OCI-LY7 (cell line): Measurements from ENCODE around the gene TEX36. TPM values are rescaled to one million over a fixed set of nuclear protein-coding genes. Genes with fewer than 3 reads are reported as not detected.

Experiments used
- BruUV-seq: library from RNA; stranded (reverse); fragments of 400-500 nt; replicated peaks from 2 replicates; lab custom pipeline; 2021; lab: Mats Ljungman, UMichigan
- CTCF ChIA-PET: fragments of 300-600 bp; sonication (Branson Sonifier 250); formaldehyde crosslinking; loops from one replicate; lab custom pipeline; 2022; ENCODE audit warnings: antibody characterized with exemption; ENCODE audit not compliant: unreplicated experiment; lab: Charles Lee
- POLR2A ChIA-PET: fragments of 300-600 bp; sonication (Branson Sonifier 250); formaldehyde crosslinking; loops from one replicate; lab custom pipeline; 2022; ENCODE audit warnings: antibody characterized with exemption; lab: Charles Lee
- DNase-seq: peaks from one replicate; pipeline ENCODE4 v3.0.0-alpha.2; 2015; ENCODE audit warnings: low spot score
- H2AFZ ChIP-seq: fragments of 200-600 bp; sonication (generic), shearing (Covaris generic); 2 replicates; pipeline ENCODE4 v1.6.1; 2014; ENCODE audit warnings: mild to moderate bottlenecking, antibody characterized with exemption, low read length, moderate library complexity
- H3K27ac ChIP-seq: fragments of 200-600 bp; sonication (generic); 2 replicates; pipeline ENCODE4 v1.5.1; 2014; ENCODE audit warnings: mixed run types, low read depth, mild to moderate bottlenecking, moderate library complexity, low read length, inconsistent platforms; ENCODE audit not compliant: poor library complexity, severe bottlenecking
- H3K36me3 ChIP-seq: fragments of 200-600 bp; sonication (generic); 2 replicates; pipeline ENCODE4 v1.6.1; 2014; ENCODE audit warnings: mild to moderate bottlenecking, antibody characterized with exemption, low read length, moderate library complexity, mixed read lengths; ENCODE audit not compliant: insufficient read depth
- H3K4me1 ChIP-seq: fragments of 200-600 bp; sonication (generic); 2 replicates; pipeline ENCODE4 v1.5.1; 2014; ENCODE audit warnings: mild to moderate bottlenecking, low read length; ENCODE audit not compliant: insufficient read depth, poor library complexity, severe bottlenecking
- H3K4me2 ChIP-seq: fragments of 200-600 bp; sonication (generic); 2 replicates; pipeline ENCODE4 v1.6.1; 2014; ENCODE audit warnings: mild to moderate bottlenecking, low read length
- H3K4me3 ChIP-seq: fragments of 200-600 bp; sonication (generic); 2 replicates; pipeline ENCODE4 v1.5.1; 2014; ENCODE audit warnings: mild to moderate bottlenecking, low read depth, low read length; ENCODE audit not compliant: poor library complexity, severe bottlenecking
- H3K79me2 ChIP-seq: fragments of 200-600 bp; sonication (generic); 2 replicates; pipeline ENCODE4 v1.6.1; 2016; ENCODE audit warnings: low read depth, mild to moderate bottlenecking, low read length, moderate library complexity, mixed read lengths; ENCODE audit not compliant: insufficient read depth
- H3K9me2 ChIP-seq: fragments of 200-600 bp; sonication (generic); 2 replicates; pipeline ENCODE4 v1.6.1; 2016; ENCODE audit warnings: mild to moderate bottlenecking, low read length, mixed read lengths; ENCODE audit not compliant: insufficient read depth
- H3K9me3 ChIP-seq: fragments of 200-600 bp; sonication (generic); 2 replicates; pipeline ENCODE4 v1.6.1; 2014; ENCODE audit warnings: mild to moderate bottlenecking, mixed run types, low read length, mixed read lengths
- H4K20me1 ChIP-seq: fragments of 200-600 bp; sonication (generic); 2 replicates; pipeline ENCODE4 v1.6.1; 2014; ENCODE audit warnings: mild to moderate bottlenecking, antibody characterized with exemption, low read length, moderate library complexity, mixed read lengths; ENCODE audit not compliant: insufficient read depth
- CTCF ChIP-seq: fragments of 200-600 bp; sonication (generic); conservative IDR thresholded peaks from 2 replicates; pipeline ENCODE4 v1.5.1; 2014; ENCODE audit warnings: mild to moderate bottlenecking, antibody characterized with exemption, low read length, moderate library complexity, mixed read lengths
- EZH2phosphoT487 ChIP-seq: fragments of 200-600 bp; sonication (generic); IDR thresholded peaks from 2 replicates; pipeline ENCODE4 v1.6.1; 2018; ENCODE audit warnings: low read depth, borderline replicate concordance, mild to moderate bottlenecking, mixed run types, antibody characterized with exemption, low read length, moderate library complexity, mixed read lengths
- intact Hi-C: fragments of 100-400 bp; cut with micrococcal nuclease; formaldehyde crosslinking; loops from one replicate; pipeline ENCODE4 v1.10.0; 2022; ENCODE audit not compliant: unreplicated experiment
- total RNA-seq, 2 experiments: library from RNA; depleted of rRNA in 1 of 2; stranded (reverse); fragments of >200 nt in 1 of 2; shearing (Covaris generic) in 1 of 2; gene quantifications; 2 replicates each; pipeline ENCODE4 v1.2.3, GENCODE V29; 2014 to 2022

The TEX36 gene
- total RNA-seq, 2 experiments from 2014 or later: not detected

GRCh38 chr10:125638555-125638954 lies 44.4 kb downstream of the TEX36 start:
- intact Hi-C loops: no loop called here
- TF ChIP-seq CTCF (no peak), EZH2phosphoT487 (no peak)
- H2AFZ ChIP-seq: no peak overlapping the region
- H3K79me2 ChIP-seq: no peaks in the 10 kb centered on the region
- H3K9me2 ChIP-seq: no peaks in the 10 kb centered on the region
- CTCF ChIA-PET: no interaction called here
- POLR2A ChIA-PET: no interaction called here
- BruUV-seq: no TSS peak
- no peaks in the 10 kb centered on the region for H3K4me1 ChIP-seq
- H3K27ac ChIP-seq: no peak overlapping the region
- H3K36me3 ChIP-seq: no peaks in the 10 kb centered on the region
- no peak for DNase-seq
- no peaks in the 10 kb centered on the region for H4K20me1 ChIP-seq
- H3K9me3 ChIP-seq: no peaks in the 10 kb centered on the region
- H3K4me2 ChIP-seq: no peak overlapping the region
- H3K4me3 ChIP-seq: no peak overlapping the region

GRCh38 chr10:125637496-125637895 lies 45.5 kb downstream of the TEX36 start:
- no TSS peak for BruUV-seq
- TF ChIP-seq EZH2phosphoT487 (no peak), CTCF (no peak)

GRCh38 chr10:125634606-125635005 lies 48.4 kb downstream of the TEX36 start:
- Histone ChIP-seq H3K4me2 (no peak overlapping the region), H3K4me1 (no peaks in the 10 kb centered on the region), H3K79me2 (no peaks in the 10 kb centered on the region), H3K27ac (no peak overlapping the region), H2AFZ (no peak overlapping the region), H3K36me3 (no peaks in the 10 kb centered on the region), H3K9me3 (no peaks in the 10 kb centered on the region), H4K20me1 (no peaks in the 10 kb centered on the region), H3K9me2 (no peaks in the 10 kb centered on the region), H3K4me3 (no peak overlapping the region)
- TF ChIP-seq EZH2phosphoT487: no peak
- no peak for TF ChIP-seq CTCF
- ChIA-PET POLR2A (no interaction called here), CTCF (no interaction called here)
- DNase-seq: no peak
- intact Hi-C loops: no loop called here
- BruUV-seq: no TSS peak

More at GRCh38 chr10:125637496-125637895, 45.5 kb downstream of the TEX36 start:
- Histone ChIP-seq H3K4me3 (no peak overlapping the region), H4K20me1 (no peaks in the 10 kb centered on the region), H3K9me3 (no peaks in the 10 kb centered on the region), H3K9me2 (no peaks in the 10 kb centered on the region), H3K4me2 (no peak overlapping the region), H2AFZ (no peak overlapping the region), H3K79me2 (no peaks in the 10 kb centered on the region), H3K36me3 (no peaks in the 10 kb centered on the region), H3K27ac (no peak overlapping the region), H3K4me1 (no peaks in the 10 kb centered on the region)
- POLR2A ChIA-PET: no interaction called here
- intact Hi-C loops: no loop called here
- DNase-seq: no peak
- CTCF ChIA-PET: no interaction called here
